Kidney (tissue), 14 donors: ENCODE results near the gene PCSK5. TPM values are rescaled to one million over a fixed set of nuclear protein-coding genes. Genes with fewer than 3 reads are reported as not detected.
"Not testable (repeated sequence)": the region's sequence is repeated elsewhere in the genome, so short reads cannot be mapped to it uniquely, and the experiment has no call there.

ENCODE experiments used
- DNase-seq, 5 donors: peaks; one replicate each; pipeline ENCODE4 v3.0.0-alpha.2; 2013 to 2020
- FAIRE-seq: peaks from 2 replicates; lab custom pipeline; 2012; peaks lifted over from hg19 to GRCh38; lab: Jason Lieb, UNC
- H3K27ac ChIP-seq, 2 donors: one replicate each; pipeline ENCODE4 v1.7.0; 2013; ENCODE audit warnings: low read depth in 2 of 2, low read length in 2 of 2, inconsistent platforms in 1 of 2
- H3K27me3 ChIP-seq: one replicate; pipeline ENCODE4 v1.7.1; 2013; ENCODE audit warnings: low read length, inconsistent platforms; ENCODE audit not compliant: control insufficient read depth, insufficient read depth
- H3K36me3 ChIP-seq, 3 donors: one replicate each; pipeline versions ENCODE4 v1.7.0 to v1.7.1; 2013; ENCODE audit warnings: low read length in 3 of 3, control low read depth in 1 of 3, inconsistent platforms in 1 of 3; ENCODE audit not compliant: insufficient read depth in 3 of 3, control insufficient read depth in 2 of 3
- H3K4me1 ChIP-seq, 3 donors: one replicate each; pipeline versions ENCODE4 v1.7.0 to v1.7.1; 2013; ENCODE audit warnings: low read length in 3 of 3, inconsistent platforms in 1 of 3, low read depth in 1 of 3; ENCODE audit not compliant: control insufficient read depth in 2 of 3, insufficient read depth in 2 of 3
- H3K4me3 ChIP-seq, 3 donors: one replicate each; pipeline versions ENCODE4 v1.7.0 to v1.8.1; 2013; ENCODE audit warnings: low read length in 3 of 3, control low read depth in 1 of 3, inconsistent platforms in 1 of 3
- H3K9ac ChIP-seq, 3 donors: one replicate each; pipeline versions ENCODE4 v1.7.0 to v1.7.1; 2013; ENCODE audit warnings: low read length in 3 of 3, control low read depth in 1 of 3, inconsistent platforms in 1 of 3
- H3K9me3 ChIP-seq, 3 donors: one replicate each; pipeline versions ENCODE4 v1.7.0 to v1.7.1; 2013; ENCODE audit warnings: low read length in 3 of 3, control low read depth in 1 of 3, inconsistent platforms in 1 of 3; ENCODE audit not compliant: control insufficient read depth in 2 of 3, insufficient read depth in 1 of 3
- CTCF ChIP-seq: IDR thresholded peaks from 3 replicates; pipeline ENCODE4 v1.5.1; 2012; ENCODE audit warnings: mild to moderate bottlenecking, moderate library complexity, borderline replicate concordance; ENCODE audit not compliant: insufficient read depth; ENCODE audit errors: extremely low read depth
- intact Hi-C: fragments of 100-400 bp; cut with DNase I; formaldehyde crosslinking; loops from one replicate; pipeline ENCODE4 v1.11.1; 2022
- polyA plus RNA-seq: library from polyadenylated mRNA; stranded (reverse); fragments of 350-450 nt; fragmentation: Illumina TruSeq; extraction: RNeasy Lipid Tissue Mini Kit (QIAGEN cat#74804); gene quantifications from one replicate; pipeline ENCODE4 v1.2.3, GENCODE V29; 2014; ENCODE audit warnings: low read depth, low replicate concordance; ENCODE audit not compliant: insufficient read depth
- total RNA-seq: library from RNA; stranded (reverse); fragmentation: NEBNext Ultra II Directional; extraction: Animal tissue kit (Norgen Biotek cat#: 25700); gene quantifications from one replicate; pipeline ENCODE4 v1.2.1, GENCODE V29; 2021
- donor health status: control.
- donor health status: control.
- donor health status: control.
- donor health status: control.
- donor health status: control.
- donor health status: DM: yes; HTN: yes; CAD: no.
- donor health status: Normal renal cell carcinoma (clear cell type).

PCSK5 gene
- total and polyA plus RNA-seq, 2 donors from 2014 or later: 1.6 to 14.7 TPM

GRCh38 chr9:75962013-75962661, 71.7 kb downstream of the PCSK5 start:
- FAIRE-seq (no peak), DNase-seq (no peak)
- Histone ChIP-seq H3K9ac (no peak overlapping the region), H3K36me3 (no peaks in the 10 kb centered on the region), H3K4me1 (peaks cover 0 to 5% (median 0%) of the 10 kb centered on the region in 3 donors), H3K27me3 (no peaks in the 10 kb centered on the region), H3K27ac (no peak overlapping the region), H3K4me3 (no peak overlapping the region), H3K9me3 (no peaks in the 10 kb centered on the region)
- intact Hi-C loops: no loop called here
- TF ChIP-seq CTCF: no peak

- H3K27me3 ChIP-seq: no peaks in the 10 kb centered on the region
- FAIRE-seq (no peak), DNase-seq (no peak)
- intact Hi-C loops: no loop called here
- no peak overlapping the region for H3K4me3 ChIP-seq
- peaks cover 0 to 3% (median 0%) of the 10 kb centered on the region in 3 donors for H3K4me1 ChIP-seq
- H3K9me3 ChIP-seq: no peaks in the 10 kb centered on the region
- no peak overlapping the region for H3K9ac ChIP-seq
- TF ChIP-seq CTCF: no peak
- H3K36me3 ChIP-seq: no peaks in the 10 kb centered on the region
- H3K27ac ChIP-seq: no peak overlapping the region
These were observed 72.2 kb downstream of the PCSK5 start for GRCh38 chr9:75962662-75963036.

GRCh38 chr9:75963321-75963720, 72.8 kb downstream of the PCSK5 start:
- FAIRE-seq, H3K36me3 ChIP-seq, H3K27ac ChIP-seq, intact Hi-C loops, H3K27me3 ChIP-seq, H3K4me1 ChIP-seq, DNase-seq, H3K4me3 ChIP-seq, H3K9ac ChIP-seq, H3K9me3 ChIP-seq: not testable (repeated sequence)

- no peak for TF ChIP-seq CTCF
- Histone ChIP-seq H3K36me3 (no peaks in the 10 kb centered on the region), H3K4me3 (no peak overlapping the region), H3K4me1 (peaks cover 0 to 3% (median 0%) of the 10 kb centered on the region in 3 donors), H3K9me3 (no peaks in the 10 kb centered on the region), H3K27ac (no peak overlapping the region), H3K9ac (no peak overlapping the region), H3K27me3 (no peaks in the 10 kb centered on the region)
- DNase-seq (no peak), FAIRE-seq (no peak)
- intact Hi-C loops: no loop called here
These were observed 74.0 kb downstream of the PCSK5 start for GRCh38 chr9:75964427-75964826.
